SU-DHL-6 (cell line): ENCODE results near the gene DENR.

Source experiments
- H2AFZ ChIP-seq: fragments of 200-600 bp; sonication (generic); 2 replicates; pipeline ENCODE4 v1.6.1; 2014; ENCODE audit warnings: low read depth, mild to moderate bottlenecking, moderate library complexity, mixed read lengths, antibody characterized with exemption, low read length; ENCODE audit not compliant: severe bottlenecking
- H3F3A ChIP-seq: fragments of 200-600 bp; shearing (Covaris generic); 2 replicates; pipeline ENCODE4 v1.6.0; 2016; ENCODE audit warnings: antibody characterized with exemption, mild to moderate bottlenecking; ENCODE audit not compliant: insufficient read depth
- H3K27ac ChIP-seq: fragments of 200-600 bp; sonication (generic); 2 replicates; pipeline ENCODE4 v1.5.1; 2016; ENCODE audit warnings: low read depth, mild to moderate bottlenecking, low read length, moderate library complexity, mixed read lengths
- H3K27me3 ChIP-seq: fragments of 200-600 bp; sonication (generic), shearing (Covaris generic); 2 replicates; pipeline ENCODE4 v1.6.0; 2014; ENCODE audit warnings: mild to moderate bottlenecking, low read length
- H3K36me3 ChIP-seq: fragments of 200-600 bp; sonication (generic); 2 replicates; pipeline ENCODE4 v1.6.1; 2014; ENCODE audit warnings: mild to moderate bottlenecking, low read length, mixed read lengths
- H3K4me2 ChIP-seq: fragments of 300-600, 200-600 bp; shearing (Covaris generic), sonication (generic); 2 replicates; pipeline ENCODE4 v1.6.0; 2014; ENCODE audit warnings: low read length, low read depth, mild to moderate bottlenecking; ENCODE audit not compliant: poor library complexity, severe bottlenecking
- H3K4me3 ChIP-seq: fragments of 200-600 bp; sonication (generic); 2 replicates; pipeline ENCODE4 v1.5.1; 2014; ENCODE audit warnings: antibody characterized with exemption, low read length, mild to moderate bottlenecking, mixed read lengths; ENCODE audit not compliant: insufficient read depth, poor library complexity, severe bottlenecking
- H3K79me2 ChIP-seq: fragments of 200-600 bp; sonication (generic); 2 replicates; pipeline ENCODE4 v1.6.1; 2014; ENCODE audit warnings: mild to moderate bottlenecking, low read length, moderate library complexity; ENCODE audit not compliant: insufficient read depth
- H3K9ac ChIP-seq: fragments of 200-600 bp; sonication (generic); 2 replicates; pipeline ENCODE4 v1.7.0; 2014; ENCODE audit warnings: mild to moderate bottlenecking, low read length
- H3K9me2 ChIP-seq: fragments of 200-600 bp; sonication (generic); replicated peaks from 2 replicates; pipeline ENCODE4 v1.6.1; 2014; ENCODE audit warnings: low read length; ENCODE audit not compliant: insufficient read depth
- H3K9me3 ChIP-seq: fragments of 200-600 bp; sonication (generic); 2 replicates; pipeline ENCODE4 v1.6.1; 2014; ENCODE audit warnings: low read length, mixed read lengths; ENCODE audit not compliant: insufficient read depth
- H4K20me1 ChIP-seq: fragments of 200-600 bp; sonication (generic); 2 replicates; pipeline ENCODE4 v1.6.1; 2014; ENCODE audit warnings: low read depth, mild to moderate bottlenecking, antibody characterized with exemption, low read length, moderate library complexity, mixed read lengths
- EZH2phosphoT487 ChIP-seq: fragments of 200-600 bp; sonication (generic), shearing (Covaris generic); conservative IDR thresholded peaks from 2 replicates; pipeline ENCODE4 v1.6.1; 2018; ENCODE audit warnings: mild to moderate bottlenecking, antibody characterized with exemption, low read length, moderate library complexity, mixed read lengths
- TF ChIP-seq, protein P1 (sequence below): fragments of 200-600 bp; sonication (generic); IDR thresholded peaks from one replicate; pipeline ENCODE4 v1.5.1; 2017; ENCODE audit warnings: antibody characterized with exemption, mild to moderate bottlenecking, low read length, moderate library complexity; ENCODE audit not compliant: insufficient read depth, poor library complexity, severe bottlenecking

Gene DENR

DNA sequence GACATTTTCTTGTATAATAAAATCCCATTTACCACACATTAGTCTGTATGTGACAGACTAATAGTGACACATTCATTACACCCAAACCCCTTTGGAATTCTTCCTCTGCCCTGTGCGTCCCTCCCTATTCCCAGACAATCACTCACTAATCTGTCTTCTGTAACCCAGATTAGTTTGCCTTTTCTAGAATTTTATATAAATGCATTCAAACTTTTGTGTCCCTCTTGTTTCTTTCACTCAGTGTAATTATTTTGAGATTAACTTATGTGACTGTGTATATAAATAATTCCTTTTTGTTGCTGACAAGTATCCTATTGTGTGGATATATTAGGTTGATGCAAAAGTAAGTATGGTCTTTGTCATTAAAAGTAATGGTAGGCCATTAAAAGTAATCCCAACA, 55.0 kb downstream of the DENR start:
- no peaks in the 10 kb centered on the region for H3F3A ChIP-seq
- no peaks in the 10 kb centered on the region for H3K27me3 ChIP-seq
- no peaks in the 10 kb centered on the region for H3K36me3 ChIP-seq
- H3K79me2 ChIP-seq = no peaks in the 10 kb centered on the region
- TF ChIP-seq, protein P1, sequence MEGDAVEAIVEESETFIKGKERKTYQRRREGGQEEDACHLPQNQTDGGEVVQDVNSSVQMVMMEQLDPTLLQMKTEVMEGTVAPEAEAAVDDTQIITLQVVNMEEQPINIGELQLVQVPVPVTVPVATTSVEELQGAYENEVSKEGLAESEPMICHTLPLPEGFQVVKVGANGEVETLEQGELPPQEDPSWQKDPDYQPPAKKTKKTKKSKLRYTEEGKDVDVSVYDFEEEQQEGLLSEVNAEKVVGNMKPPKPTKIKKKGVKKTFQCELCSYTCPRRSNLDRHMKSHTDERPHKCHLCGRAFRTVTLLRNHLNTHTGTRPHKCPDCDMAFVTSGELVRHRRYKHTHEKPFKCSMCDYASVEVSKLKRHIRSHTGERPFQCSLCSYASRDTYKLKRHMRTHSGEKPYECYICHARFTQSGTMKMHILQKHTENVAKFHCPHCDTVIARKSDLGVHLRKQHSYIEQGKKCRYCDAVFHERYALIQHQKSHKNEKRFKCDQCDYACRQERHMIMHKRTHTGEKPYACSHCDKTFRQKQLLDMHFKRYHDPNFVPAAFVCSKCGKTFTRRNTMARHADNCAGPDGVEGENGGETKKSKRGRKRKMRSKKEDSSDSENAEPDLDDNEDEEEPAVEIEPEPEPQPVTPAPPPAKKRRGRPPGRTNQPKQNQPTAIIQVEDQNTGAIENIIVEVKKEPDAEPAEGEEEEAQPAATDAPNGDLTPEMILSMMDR = no peak
- TF ChIP-seq EZH2phosphoT487 = no peak
- no peaks in the 10 kb centered on the region for H4K20me1 ChIP-seq
- H3K9ac ChIP-seq = no peak overlapping the region
- no peaks in the 10 kb centered on the region for H3K9me3 ChIP-seq
- no peaks in the 10 kb centered on the region for H3K9me2 ChIP-seq
- no peak overlapping the region for H3K4me2 ChIP-seq
- no peak overlapping the region for H3K27ac ChIP-seq
- H3K4me3 ChIP-seq = no peak overlapping the region
- no peak overlapping the region for H2AFZ ChIP-seq

DNA sequence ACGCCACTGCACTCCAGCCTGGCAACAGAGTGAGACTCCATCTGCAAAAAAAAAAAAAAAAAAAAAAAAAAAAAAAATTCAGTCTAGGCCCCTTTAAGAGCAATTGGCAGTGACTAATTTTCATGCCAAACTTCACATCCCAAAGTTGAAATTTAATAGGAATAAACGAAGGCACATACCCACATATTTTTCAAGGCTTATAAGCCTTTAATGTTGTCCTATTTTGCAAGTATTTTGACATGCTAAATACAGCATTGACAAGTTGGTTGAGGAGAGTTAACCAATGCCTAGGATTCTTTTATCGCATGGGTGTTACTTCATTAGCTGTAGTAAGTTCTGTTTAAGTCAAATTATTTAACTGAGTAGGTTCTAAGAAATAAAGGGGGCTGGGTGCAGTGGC, 59.2 kb downstream of the DENR start:
- no peaks in the 10 kb centered on the region for H3K27me3 ChIP-seq
- no peaks in the 10 kb centered on the region for H3K79me2 ChIP-seq
- no peak overlapping the region for H3K9ac ChIP-seq
- no peaks in the 10 kb centered on the region for H3F3A ChIP-seq
- no peaks in the 10 kb centered on the region for H3K9me2 ChIP-seq
- H3K4me3 ChIP-seq = no peak overlapping the region
- no peak overlapping the region for H3K4me2 ChIP-seq
- H3K9me3 ChIP-seq = no peaks in the 10 kb centered on the region
- no peak overlapping the region for H3K27ac ChIP-seq
- H2AFZ ChIP-seq = no peak overlapping the region
- H3K36me3 ChIP-seq = no peaks in the 10 kb centered on the region
- H4K20me1 ChIP-seq = no peaks in the 10 kb centered on the region
- TF ChIP-seq, protein P1 = no peak
- no peak for TF ChIP-seq EZH2phosphoT487

DNA sequence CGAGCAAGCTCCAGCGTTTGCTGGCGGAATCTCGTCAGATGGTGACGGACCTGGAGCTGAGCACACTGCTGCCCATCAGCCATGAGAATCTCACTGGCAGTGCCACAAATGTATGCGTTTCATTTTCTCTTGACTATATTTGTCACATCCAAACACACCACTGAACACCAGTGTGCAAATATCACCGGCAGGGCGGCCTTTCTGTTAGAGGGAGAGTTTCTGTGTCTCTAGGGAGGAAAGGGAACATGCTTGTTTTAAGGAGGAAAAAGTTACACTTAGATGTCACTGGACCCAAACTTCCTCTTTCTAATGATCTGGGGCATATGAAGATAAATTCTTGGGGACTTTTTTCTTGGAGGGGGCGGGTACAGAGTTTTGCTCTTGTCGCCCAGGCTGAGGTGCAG, 60.7 kb downstream of the DENR start:
- H3K79me2 ChIP-seq = no peaks in the 10 kb centered on the region
- H3K27me3 ChIP-seq = no peaks in the 10 kb centered on the region
- H3K4me2 ChIP-seq = no peak overlapping the region
- no peak overlapping the region for H3K4me3 ChIP-seq
- no peak overlapping the region for H3K27ac ChIP-seq
- H3K9me2 ChIP-seq = no peaks in the 10 kb centered on the region
- H3K36me3 ChIP-seq = no peaks in the 10 kb centered on the region
- H2AFZ ChIP-seq = no peak overlapping the region
- H4K20me1 ChIP-seq = no peaks in the 10 kb centered on the region
- H3K9ac ChIP-seq = no peak overlapping the region
- no peaks in the 10 kb centered on the region for H3F3A ChIP-seq
- no peaks in the 10 kb centered on the region for H3K9me3 ChIP-seq
- no peak for TF ChIP-seq EZH2phosphoT487
- TF ChIP-seq, protein P1 = no peak
